ENCODE data around the gene SLC22A31. TPM values are rescaled to one million over a fixed set of nuclear protein-coding genes. Genes with fewer than 3 reads are reported as not detected.

The SLC22A31 gene
- total and polyA plus RNA-seq, 2 donors (not counting 3 experiments of a cell fraction or from before 2014, with no cell fraction given) = 1.0 TPM; not detected in 1

DNA sequence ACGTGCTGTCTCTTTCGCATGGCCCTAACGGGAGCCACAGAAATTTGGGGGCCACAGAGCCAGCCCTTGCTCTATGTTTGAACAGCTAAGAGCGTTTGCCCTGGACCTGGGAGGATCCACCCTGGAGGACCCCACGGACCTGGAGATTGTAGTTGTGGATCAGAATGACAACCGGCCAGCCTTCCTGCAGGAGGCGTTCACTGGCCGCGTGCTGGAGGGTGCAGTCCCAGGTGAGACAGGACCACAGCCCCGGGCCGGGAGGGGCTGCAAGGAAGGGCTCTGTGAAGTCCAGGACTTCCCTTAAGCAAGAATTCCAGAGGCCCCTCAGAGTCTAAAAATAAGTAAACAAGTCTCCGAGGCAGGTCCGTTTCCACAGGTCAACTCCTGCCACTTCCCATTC, 16.9 kb downstream of the SLC22A31 start:
- no peak overlapping the region for H3K27ac ChIP-seq (ENCODE audit: insufficient read depth, low read depth, low read length)
- ChIA-PET CTCF (interaction anchor here (1.8 kb wide), 1 partner anchor 9 kb away, joined by 4 read pairs; no protein-coding TSS in a partner anchor), POLR2A (no interaction called here)
- no peaks in the 10 kb centered on the region for H3K9me1 ChIP-seq (replicated peaks; ENCODE audit: control insufficient read depth, extremely low read depth, insufficient read depth, low read length)
- H3K9ac ChIP-seq (replicated peaks; ENCODE audit: extremely low read depth, insufficient read depth, low read length) = no peak overlapping the region
- DNase-seq (ENCODE audit: low read depth, low spot score) (no peak), FAIRE-seq (no peak)
- H2AFZ ChIP-seq (ENCODE audit: low read depth, low read length) = no peak overlapping the region
- TF ChIP-seq, protein P1, sequence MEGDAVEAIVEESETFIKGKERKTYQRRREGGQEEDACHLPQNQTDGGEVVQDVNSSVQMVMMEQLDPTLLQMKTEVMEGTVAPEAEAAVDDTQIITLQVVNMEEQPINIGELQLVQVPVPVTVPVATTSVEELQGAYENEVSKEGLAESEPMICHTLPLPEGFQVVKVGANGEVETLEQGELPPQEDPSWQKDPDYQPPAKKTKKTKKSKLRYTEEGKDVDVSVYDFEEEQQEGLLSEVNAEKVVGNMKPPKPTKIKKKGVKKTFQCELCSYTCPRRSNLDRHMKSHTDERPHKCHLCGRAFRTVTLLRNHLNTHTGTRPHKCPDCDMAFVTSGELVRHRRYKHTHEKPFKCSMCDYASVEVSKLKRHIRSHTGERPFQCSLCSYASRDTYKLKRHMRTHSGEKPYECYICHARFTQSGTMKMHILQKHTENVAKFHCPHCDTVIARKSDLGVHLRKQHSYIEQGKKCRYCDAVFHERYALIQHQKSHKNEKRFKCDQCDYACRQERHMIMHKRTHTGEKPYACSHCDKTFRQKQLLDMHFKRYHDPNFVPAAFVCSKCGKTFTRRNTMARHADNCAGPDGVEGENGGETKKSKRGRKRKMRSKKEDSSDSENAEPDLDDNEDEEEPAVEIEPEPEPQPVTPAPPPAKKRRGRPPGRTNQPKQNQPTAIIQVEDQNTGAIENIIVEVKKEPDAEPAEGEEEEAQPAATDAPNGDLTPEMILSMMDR (IDR thresholded peaks at IDR 0.05; ENCODE audit: extremely low read depth in 1 of 2, insufficient read depth in 1 of 2, low read depth in 1 of 2, low read length in 2 of 2) = no peak
- TF ChIP-seq JUN (IDR thresholded peaks at IDR 0.05; ENCODE audit: borderline replicate concordance, insufficient read depth, insufficient read length, low read depth) (no peak), GATA2 (IDR thresholded peaks at IDR 0.05; ENCODE audit: insufficient read depth, insufficient read length, low read depth, low read length) (no peak), MYC (IDR thresholded peaks at IDR 0.05; ENCODE audit: low read depth, low read length) (no peak), EZH2 (IDR thresholded peaks at IDR 0.05; ENCODE audit: borderline replicate concordance, low read depth, low read length, severe bottlenecking) (no peak), POLR2A (IDR thresholded peaks at IDR 0.05; ENCODE audit: low read depth, low read length) (no peak), POLR2AphosphoS5 (IDR thresholded peaks at IDR 0.05; ENCODE audit: insufficient read depth, low read depth, low read length) (no peak), FOS (IDR thresholded peaks at IDR 0.05; ENCODE audit: borderline replicate concordance, insufficient read depth, low read length) (no peak)
- TF ChIP-seq, protein P2, sequence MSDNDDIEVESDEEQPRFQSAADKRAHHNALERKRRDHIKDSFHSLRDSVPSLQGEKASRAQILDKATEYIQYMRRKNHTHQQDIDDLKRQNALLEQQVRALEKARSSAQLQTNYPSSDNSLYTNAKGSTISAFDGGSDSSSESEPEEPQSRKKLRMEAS (IDR thresholded peaks at IDR 0.05; ENCODE audit: insufficient read depth, insufficient read length) = no peak
- H4K20me1 ChIP-seq (replicated peaks; ENCODE audit: control insufficient read depth, extremely low read depth, insufficient read depth, low read length) = no peaks in the 10 kb centered on the region
- H3K4me1 ChIP-seq (ENCODE audit: control insufficient read depth, extremely low read depth, insufficient read depth, low read length) = no peaks in the 10 kb centered on the region
- dilution Hi-C loops (cut with MboI; ENCODE audit: extremely low pct_ligation_motif_present, low sequenced_read_pairs) = no loop called here
- H3K4me2 ChIP-seq (ENCODE audit: insufficient read depth, low read length) = no peak overlapping the region
- no peaks in the 10 kb centered on the region for H3K36me3 ChIP-seq (ENCODE audit: control insufficient read depth in 2 of 2, extremely low read depth in 1 of 2, insufficient read depth in 2 of 2, low read length in 2 of 2)
- no peaks in the 10 kb centered on the region for H3K9me3 ChIP-seq (replicated peaks; ENCODE audit: control insufficient read depth, insufficient read depth, low read length)
- peaks cover 0 to 4% of the 10 kb centered on the region in 2 experiments for H3K27me3 ChIP-seq (ENCODE audit: control insufficient read depth in 2 of 2, insufficient read depth in 2 of 2, low read length in 2 of 2)
- no peak overlapping the region for H3K4me3 ChIP-seq (replicated peaks in 1 of 3; ENCODE audit: insufficient read depth in 1 of 3, low read depth in 1 of 3, low read length in 3 of 3)
- no peaks in the 10 kb centered on the region for H3K79me2 ChIP-seq (ENCODE audit: control insufficient read depth, insufficient read depth, low read length)
- BruUV-seq (replicated peaks) = no TSS peak
- intact Hi-C loops (cut with micrococcal nuclease) = no loop called here

Data from endothelial cell of umbilical vein (primary cell).